ENCODE measurements around the gene CORO1C. TPM values are rescaled to one million over a fixed set of nuclear protein-coding genes. Genes with fewer than 3 reads are reported as not detected.
A peak's percentile ranks its signal among the peaks of the same experiment; 100 is the strongest.
"Not testable (repeated sequence)": the region's sequence is repeated elsewhere in the genome, so short reads cannot be mapped to it uniquely, and the experiment has no call there.

Gene CORO1C
- 107 TPM for total RNA-seq

DNA sequence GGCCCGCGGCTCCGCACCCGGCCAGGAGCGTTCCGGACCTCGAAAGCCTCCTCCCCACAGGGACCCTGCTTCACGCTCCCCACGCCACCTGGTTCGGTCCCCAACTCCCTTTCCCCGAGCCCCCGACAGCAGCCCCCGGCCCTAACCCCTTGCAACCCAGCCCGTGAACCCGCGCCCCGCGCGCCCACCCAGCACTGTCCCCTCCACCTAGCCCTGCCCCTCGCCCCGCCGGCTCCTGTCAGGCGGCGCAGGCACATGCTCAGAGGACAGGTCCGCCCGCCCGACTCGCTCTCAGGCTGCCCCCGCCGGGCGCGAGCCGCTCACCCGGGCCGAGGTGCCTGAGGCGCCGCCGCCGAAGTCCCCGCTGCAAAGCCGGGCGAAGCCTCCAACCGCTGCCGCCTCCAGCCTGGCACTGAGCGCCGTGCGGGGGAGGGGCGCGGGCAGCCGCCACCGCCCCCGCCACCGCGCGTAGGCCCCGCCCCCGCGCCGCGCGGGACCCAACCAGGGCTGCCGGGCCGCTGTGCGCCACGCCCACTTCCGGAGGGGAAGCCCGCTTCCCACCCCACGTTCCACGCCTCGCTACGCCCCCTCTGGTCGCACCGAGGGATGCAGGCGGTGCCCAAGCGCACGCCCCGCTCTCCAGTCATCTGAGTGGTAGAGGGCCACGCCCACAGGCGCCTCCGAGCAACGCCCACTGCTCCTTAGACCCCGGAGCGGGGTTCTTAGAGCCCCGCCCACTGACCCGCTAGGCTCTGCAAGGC lies at the start of gene CORO1C:
Gene CORO1C (minus strand): TSS at position 414 of the 761 bp plus-strand sequence. CDS start 30,200 bp downstream, outside the sequence.
- ATAC-seq: peak; percentile 88

DNA sequence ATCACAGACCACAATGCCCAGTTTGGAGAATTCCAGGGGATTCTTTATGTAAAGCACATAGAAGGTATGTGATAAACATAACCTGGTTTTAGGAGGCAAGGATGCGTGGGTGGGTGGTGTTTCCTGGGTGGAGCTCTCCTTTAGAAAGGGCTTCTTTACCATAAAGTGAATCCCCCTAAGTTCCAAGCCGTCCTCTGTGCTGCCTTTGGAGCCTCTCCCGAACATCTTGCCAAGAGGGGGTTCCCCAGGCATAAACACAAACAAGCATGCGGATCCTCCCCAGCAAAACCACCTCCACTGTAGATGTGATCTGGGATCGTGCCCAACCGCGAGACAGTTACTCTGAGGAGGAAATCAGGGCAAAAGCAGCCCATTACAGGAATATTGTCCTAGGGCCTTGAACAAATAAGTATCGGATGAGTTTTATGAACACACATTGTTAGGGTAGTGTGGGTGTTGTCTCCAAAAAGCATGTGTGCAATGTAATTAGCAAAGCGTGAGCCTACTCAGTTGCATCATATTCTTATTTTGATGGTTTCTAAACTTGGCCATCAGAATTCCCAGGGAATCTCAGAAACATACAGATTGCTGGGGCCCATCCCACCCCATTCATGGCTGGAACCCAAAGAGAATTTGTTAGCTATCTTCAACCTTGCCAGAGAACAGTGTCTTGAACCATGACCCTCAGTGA lies 48.8 kb upstream of the CORO1C start:
- no peak for ATAC-seq

DNA sequence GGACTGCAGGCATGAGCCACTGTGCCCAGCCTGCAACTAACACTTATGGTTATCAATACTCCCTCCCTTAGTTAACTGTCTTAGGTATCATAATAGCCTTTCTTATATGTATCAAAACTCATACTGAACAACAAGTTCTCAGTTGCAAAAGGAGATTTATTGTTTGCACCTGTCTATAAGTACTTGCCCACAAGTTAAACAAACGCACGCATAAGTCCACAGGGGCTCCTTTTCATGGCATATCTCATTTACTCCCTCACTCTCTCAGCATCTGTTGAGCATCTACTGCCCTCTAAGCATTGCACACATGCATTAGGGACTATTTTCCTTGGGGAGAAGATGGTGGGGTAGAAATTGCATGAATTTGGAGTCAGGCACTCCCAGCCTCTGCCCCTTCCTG lies 46.7 kb upstream of the CORO1C start:
- no peak for ATAC-seq

DNA sequence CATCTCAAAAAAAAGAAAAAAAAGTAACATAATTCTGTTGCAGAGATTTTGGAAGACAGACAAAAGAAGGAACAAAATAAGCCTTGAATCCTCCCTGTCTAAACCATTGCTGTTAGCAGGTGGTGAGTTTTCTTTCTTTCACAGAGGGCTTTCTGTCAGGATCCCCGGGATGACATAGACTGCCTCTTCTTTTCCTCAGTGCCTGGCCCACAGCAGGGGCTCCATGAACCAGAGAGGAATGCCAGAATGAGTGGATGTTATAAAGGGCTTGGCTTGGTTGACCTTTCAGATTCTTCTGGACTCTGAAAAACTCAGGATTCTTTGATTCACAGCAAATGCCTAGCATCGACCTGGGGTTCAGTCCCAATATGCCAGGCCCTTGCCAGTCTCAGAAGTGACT lies 45.8 kb upstream of the CORO1C start:
- ATAC-seq: no peak

DNA sequence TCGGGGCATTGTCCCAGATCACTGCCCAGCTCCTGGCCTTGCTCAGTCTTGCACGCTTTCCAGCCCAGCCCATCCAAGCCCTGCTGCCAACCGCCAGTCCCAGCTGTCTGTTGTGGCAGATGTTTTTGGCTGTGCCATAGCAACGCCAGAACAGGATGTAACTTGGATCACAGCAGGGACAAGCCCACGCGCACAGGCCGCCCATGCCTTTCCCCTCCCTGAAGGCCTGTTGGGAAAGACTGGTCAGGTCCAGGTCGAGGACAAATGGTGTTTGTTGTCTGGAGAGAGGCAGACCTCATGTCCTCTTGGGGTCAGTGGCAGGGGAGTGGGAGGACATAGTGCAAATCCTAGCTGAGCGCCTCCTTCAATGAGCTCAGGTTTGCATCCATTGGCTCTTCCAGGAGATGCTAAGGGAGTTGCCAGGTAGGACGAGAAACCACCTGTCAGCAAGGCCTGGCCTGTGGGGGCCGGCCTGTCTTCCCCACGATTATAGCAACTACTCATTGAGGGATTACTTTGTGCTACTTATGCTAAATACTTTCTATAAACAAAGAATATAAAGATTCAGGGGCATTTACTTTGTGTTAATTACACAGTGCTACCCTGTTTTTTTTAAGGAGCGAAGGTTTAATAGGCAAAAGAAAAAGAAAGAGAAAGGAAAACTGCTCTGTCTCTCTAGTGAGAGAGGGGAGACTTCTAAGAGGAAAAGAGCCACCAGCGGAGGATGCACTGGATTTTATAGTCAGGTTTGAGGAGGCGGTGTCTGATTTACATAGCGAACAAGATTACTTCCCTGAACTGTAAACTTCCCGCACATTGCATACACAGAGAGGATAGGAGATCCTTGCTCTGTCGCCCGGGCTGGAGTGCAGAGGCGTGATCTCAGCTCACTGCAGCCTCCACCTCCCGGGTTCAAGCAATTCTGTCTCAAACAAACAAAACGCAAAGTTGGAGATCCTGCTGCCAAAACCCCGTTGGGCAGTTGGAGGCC lies 42.8 kb upstream of the CORO1C start:
- peak; percentile 84 for ATAC-seq

DNA sequence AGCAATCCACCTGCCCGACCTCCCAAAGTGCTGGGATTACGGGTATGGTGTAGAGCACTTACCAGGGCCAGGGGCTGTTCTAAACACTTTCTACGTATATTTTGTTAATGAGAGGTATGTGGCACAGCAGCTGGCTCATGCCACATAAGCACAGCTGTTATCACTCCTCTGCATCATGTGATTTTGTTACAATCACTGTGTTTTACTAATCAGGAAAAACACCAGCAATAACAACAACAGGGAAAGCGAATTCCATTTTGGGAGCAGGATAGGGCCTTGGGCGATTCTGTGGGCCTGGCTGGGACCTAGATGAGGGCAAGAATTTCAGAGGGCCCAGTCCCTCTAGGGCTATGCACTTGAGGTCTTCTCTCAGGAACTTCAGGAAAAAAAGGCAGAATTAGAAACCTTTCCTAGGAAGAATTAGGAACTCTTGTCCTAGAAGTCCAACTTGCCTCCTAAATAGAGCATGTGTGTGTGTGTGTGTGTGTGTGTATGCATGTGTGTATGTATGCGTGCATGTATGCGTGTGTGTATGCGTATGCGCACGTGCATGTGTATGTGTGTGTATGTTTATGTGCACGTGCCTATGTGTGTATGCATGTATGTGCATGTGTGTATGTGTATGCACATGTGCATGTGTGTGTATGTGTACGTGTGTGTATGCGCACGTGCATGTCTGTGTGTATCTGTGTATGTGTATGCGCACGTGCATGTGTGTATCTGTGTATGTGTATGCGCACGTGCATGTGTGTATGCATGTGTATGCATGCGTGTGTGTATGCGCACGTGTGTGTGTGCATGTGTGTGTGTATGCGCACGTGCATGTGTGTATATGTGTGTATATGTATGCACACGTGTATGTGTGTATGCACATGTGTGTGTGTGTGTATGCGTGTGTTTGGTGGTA lies 41.8 kb upstream of the CORO1C start:
- no peak for ATAC-seq

DNA sequence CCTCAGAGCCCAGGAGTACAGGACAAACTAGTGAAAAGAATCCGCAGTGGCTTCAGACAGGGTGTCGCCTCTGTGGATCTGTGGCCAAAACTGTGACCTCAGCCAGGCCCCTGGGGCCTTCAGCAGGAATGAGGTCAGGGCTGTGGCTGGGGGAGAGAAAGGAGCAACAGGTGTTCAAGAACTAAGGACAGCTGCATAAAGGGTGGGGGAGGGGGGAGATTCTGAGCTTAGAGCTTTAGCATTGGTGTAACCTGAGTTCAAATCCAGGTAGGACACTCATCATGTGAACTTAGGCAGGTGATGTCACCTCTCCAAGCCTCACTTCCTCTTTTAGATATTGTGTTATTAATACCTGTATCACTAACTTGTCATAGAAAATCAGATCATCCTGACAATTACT lies 40.9 kb upstream of the CORO1C start:
- no peak for ATAC-seq

DNA sequence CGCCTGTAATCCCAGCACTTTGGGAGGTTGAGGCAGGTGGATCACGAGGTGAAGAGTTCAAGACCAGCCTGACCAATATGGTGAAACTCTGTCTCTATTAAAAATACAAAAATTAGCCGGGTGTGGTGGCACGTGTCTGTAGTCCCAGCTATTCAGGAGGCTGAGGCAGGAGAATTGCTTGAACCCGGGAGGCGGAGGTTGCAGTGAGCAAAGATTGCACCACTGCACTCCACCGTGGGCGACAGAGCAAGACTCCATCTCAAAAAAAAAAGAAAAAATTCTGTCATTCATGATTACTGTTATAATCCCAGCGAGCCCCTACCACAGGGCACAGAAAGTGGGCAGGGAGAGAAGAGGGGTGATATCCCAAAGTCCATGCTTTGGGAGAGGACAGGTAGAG lies 40.5 kb upstream of the CORO1C start:
- not testable (repeated sequence) for ATAC-seq

DNA sequence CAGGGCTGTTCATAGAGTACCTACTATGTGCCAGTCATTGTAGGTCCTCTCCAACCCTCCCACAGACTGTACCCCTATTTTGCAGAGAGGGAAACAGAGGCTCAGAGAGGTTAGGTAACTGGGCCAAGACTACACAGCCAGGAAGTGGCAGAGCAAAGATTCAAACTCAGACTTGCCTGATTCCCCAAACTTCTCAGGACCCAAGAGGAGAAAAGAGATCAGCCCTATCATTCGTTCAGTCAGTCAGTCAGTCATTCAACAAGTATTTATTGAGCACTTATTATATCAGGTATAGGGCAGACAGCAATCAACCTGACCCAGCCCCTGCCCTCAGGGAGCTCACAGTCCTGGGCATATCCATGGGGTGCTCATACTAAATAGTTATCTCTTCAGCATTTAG lies 39.6 kb upstream of the CORO1C start:
- no peak for ATAC-seq

DNA sequence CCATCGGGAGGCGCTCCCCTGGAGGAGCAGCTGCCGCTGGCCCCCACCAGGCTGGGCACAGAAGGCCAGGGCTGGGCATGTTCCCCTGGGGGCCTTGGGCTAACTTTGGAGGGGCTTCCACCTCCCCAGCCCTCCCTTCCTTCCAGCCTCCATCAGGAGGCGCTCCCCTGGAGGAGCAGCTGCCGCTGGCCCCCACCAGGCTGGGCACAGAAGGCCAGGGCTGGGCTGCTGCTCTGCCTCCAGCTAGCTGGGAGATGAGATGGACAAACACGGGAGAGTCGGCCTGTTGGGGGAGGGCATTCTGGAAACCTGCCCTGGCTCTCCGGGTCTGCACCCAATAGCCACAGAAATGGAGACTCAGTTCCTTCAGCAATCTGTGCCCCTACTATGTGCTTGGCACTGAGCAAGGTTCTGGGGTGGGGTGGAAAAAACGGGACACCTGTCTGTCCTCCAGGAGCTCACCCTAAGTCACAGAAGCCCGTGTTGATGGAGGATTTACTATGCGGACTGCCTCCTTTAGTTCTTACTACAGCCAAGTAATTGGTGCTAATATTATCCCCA lies 39.0 kb upstream of the CORO1C start:
- ATAC-seq: no peak

DNA sequence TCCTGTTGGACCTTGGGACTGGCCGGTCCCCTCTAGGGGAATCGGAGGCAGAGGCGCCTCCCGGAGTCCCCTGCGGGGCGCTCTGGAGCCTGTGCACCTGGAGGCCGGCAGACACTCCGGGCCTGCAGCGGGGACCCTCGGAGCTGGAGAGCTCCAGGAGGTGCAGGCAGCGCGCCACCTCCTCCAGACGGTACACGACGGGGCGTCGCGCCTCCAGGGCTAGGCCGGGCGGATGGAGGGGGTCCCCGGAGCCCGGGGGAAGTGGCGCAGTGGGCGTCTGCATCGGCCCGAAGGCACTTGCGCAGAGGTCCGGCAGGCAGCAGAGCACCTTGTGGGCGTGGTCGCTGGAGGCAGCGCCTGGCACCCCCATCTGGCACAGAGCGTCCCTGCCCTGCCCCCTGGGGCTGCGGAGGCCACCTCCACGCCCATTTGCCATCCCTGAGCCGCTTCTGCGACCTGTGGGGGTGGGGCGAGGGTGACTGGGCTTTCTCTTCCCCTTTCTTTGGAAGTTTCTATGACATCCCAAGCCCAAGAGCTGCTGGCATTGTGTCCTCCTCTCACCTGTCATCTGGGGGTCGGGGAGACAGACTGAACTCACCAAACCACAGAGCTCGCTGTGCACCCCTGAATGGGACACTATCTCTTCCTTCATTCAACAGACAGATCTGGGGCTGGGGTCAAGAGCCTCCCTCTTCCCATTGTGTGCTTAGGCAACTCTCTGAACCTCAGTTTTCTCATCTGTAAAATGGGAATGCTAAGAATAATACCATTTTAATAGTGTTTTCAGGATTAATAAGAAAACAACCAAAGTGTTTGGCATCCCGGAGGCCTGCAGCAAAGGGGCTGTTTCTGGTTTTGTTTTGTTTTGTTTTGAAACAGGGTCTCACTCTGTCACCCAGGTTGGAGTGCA lies 37.5 kb upstream of the CORO1C start:
- ATAC-seq: peak; percentile 60

DNA sequence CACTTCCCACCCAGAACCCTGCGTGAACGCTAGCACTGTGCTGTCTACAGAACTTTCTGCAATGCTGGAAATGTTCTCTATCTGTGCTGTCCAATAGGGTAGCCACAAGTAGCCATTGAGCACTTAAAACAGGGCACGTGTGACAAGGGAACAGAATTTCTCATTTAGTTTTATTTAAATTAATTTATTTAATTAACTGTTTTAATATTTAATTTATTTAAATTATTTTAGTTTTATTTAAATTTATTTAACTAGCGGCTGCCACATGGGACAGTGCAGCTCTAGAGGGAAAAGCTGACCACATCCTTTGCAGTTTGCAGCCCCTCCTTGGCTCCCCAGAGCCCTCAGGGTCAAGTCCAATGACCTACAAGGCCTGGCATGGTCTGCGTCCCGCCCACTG lies 35.0 kb upstream of the CORO1C start:
- no peak for ATAC-seq

DNA sequence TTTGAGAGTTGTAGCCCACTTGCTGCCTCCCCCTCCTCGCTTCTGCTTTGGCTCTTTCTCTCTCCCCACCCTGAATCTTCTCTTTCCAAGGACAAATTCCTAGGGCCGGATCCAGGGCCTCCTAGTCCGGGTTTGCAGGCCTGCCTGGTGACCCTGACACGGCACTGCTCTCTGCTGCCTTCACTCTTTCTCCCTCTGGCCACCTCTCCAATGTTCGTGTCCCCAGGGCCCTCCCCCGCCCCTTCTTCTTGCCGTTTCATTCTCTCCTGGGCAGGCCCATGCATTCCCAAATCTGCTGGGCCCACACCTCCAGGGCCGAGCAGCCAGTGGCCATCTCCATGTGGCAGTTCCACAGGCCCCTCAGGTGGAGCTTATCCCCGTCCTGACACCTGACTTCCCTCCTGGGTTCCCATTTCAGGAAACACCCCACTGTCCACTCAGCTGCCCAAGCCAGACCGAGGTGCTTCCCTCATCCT lies 34.0 kb upstream of the CORO1C start:
- ATAC-seq: no peak

DNA sequence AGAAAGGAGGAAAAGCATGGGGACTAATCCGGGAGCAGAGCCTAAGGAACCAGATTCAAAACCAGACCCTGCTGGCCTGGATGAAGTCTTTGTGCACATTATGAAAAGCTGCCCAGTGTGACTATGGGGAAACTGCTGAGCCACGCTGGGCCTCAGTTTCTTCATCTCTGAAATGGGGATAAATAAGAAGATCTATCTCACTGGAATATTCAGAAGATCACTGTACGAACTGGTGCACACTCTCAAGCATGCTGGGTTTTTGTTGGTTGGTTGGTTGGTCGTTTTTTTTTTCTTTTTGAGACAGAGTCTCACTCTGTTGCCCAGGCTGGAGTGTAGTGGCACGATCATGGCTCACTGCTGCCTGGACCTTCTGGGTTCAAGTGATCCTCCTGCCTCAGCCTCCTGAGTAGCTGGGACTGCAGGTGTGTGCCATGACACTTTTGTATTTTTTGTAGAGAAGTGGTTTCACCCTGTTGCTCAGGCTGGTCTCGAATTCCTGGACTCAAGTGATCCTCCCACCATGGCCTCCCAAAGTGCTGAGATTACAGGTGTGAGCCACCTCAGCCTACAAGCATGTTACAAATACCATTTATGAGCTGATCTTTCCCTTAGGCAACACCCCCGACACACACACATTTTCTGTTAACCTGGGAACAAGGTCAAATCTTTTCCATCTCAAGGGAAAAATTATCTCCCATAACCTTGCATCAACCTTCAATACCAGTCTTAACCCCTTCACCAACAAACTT lies 33.4 kb upstream of the CORO1C start:
- no peak for ATAC-seq

DNA sequence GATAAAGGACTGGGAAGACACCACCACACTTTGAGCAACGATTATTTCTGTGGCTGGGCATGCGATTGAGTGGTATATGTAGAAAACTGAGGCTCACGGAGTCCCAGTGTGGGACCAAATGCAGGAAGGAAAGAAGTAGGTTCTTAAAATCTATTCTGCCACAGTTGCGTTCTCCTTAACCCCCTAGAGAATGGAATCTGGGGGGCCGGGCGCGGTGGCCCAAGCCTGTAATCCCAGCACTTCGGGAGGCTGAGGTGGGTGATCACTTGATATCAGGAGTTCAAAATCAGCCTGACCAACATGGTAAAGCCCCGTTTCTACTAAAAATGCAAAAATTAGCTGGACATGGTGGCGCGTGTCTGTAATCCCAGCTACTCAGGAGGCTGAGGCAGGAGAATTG lies 29.9 kb upstream of the CORO1C start:
- ATAC-seq: no peak

DNA sequence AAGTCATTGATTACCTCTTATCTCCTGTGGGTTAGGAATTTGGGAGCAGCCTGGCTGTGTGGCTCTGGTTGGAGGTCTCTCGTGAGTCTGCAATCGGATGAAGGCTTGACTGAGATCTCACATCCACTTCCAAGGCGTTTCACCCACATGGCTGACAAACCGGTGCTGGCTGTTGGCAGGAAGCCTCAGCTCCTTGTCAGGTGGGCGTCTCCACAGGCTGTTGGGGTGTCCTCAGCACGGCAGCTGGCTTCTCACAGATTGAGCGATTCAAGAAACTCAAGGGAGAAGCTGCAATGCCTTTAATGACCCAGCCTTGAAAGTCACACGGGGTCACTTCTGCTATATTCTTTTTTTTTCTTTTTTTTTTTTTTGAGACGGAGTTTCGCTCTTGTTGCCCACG lies 28.6 kb upstream of the CORO1C start:
- ATAC-seq: no peak

DNA sequence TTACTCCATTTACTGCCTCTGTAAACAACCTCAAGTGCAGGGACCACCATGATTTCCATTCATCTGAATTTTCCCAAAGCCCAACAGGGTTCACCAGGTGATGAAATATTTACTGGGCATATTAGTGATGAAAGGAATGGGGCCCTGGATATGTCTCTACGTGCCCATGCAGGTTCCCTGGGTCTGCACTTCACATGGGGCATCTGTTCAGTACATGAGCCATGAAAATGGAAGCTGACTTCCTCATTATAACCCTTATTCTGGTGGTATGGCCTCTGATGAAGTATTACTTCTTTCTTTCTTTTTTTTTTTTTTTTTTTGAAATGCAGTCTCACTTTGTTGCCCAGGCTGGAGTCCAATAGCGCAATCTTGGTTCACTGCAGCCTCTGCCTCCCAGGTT lies 26.5 kb upstream of the CORO1C start:
- ATAC-seq: peak; percentile 50

DNA sequence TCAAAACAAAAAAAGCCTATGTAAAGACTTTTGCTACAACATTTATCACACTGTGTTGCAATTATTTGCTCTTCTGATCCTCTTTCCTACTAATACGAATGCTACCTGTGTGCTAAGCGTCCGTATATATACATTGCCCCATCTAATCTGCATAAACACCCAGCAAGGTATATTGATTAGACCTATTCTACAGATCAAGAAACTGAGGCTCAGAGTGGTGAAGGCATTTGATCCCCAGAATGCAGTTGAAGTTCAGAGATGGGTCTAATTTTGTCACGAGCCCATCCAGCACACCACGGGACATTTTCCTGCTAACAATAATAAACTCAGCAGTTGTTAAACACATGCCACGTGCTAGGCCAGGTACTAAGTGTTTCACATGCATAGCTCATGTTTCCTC lies 25.1 kb upstream of the CORO1C start:
- ATAC-seq: no peak

DNA sequence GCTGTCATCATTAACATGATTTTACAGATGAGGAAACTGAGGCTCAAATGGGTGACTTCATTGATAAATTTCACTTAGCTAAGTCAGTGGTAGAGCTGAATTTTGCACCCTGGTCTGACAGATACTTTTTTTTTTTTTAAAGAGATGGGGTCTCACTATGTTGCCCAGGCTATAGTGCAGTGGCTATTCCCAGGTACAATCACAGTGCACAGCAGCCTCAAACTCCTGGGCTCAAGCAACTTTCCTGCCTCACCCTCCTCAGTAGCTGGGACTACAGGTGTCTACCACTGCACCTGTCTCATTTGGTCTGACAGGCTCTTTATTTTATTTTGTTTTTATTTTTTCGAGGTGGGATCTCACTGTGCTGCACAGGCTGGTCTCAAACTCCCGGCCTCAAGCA lies 24.2 kb upstream of the CORO1C start:
- no peak for ATAC-seq

DNA sequence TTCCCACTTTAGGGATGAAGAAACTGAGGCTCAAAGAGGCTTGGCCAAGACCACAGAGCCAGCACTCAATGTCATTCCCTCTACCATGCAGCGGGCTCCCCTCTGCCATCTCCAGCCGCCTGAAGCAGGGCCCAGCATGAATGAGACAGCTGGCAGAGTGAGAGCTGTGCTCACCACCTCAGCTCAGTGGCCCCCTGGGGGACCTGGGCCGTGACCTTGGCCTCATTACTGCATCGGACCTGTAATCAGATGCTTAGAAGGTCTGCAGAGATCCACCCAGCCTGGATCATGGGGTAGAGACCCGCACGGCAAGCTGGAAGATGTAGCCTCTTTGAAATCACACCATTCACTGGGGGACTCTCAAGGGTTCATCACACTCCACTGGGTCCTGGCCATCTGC lies 22.7 kb upstream of the CORO1C start:
- ATAC-seq: no peak
